NCI-H2196 treated with DMSO at 0.1 percent for 48 hours (cell line): Measurements from ENCODE around the gene IGF1R.

ENCODE experiments used
- DNase-seq: peaks from one replicate; lab custom pipeline; 2025; ENCODE audit not compliant: unreplicated experiment; lab: John Stamatoyannopoulos, UW

The IGF1R gene

GRCh38 chr15:98855067-98855814 lies 206.9 kb downstream of the IGF1R start:
- DNase-seq: no peak

GRCh38 chr15:98855815-98856531 lies 207.6 kb downstream of the IGF1R start:
- DNase-seq: no peak

GRCh38 chr15:98856532-98856907 lies 208.2 kb downstream of the IGF1R start:
- DNase-seq: no peak

- no peak for DNase-seq
These were observed 210.3 kb downstream of the IGF1R start for GRCh38 chr15:98858610-98859023.

GRCh38 chr15:98859149-98859548 lies 210.8 kb downstream of the IGF1R start:
- no peak for DNase-seq

- no peak for DNase-seq
These were observed 212.1 kb downstream of the IGF1R start for GRCh38 chr15:98860281-98861041.

GRCh38 chr15:98861188-98861587 lies 212.8 kb downstream of the IGF1R start:
- DNase-seq: no peak

GRCh38 chr15:98863983-98864382 lies 215.6 kb downstream of the IGF1R start:
- no peak for DNase-seq

- no peak for DNase-seq
These were observed 217.3 kb downstream of the IGF1R start for GRCh38 chr15:98865397-98866339.

- no peak for DNase-seq
These were observed 218.2 kb downstream of the IGF1R start for GRCh38 chr15:98866511-98866910.

GRCh38 chr15:98868564-98868963 lies 220.2 kb downstream of the IGF1R start:
- DNase-seq: no peak

GRCh38 chr15:98870788-98871187 lies 222.4 kb downstream of the IGF1R start:
- no peak for DNase-seq

GRCh38 chr15:98872774-98873173 lies 224.4 kb downstream of the IGF1R start:
- DNase-seq: no peak

GRCh38 chr15:98873441-98874218 lies 225.3 kb downstream of the IGF1R start:
- DNase-seq: no peak

- no peak for DNase-seq
These were observed 226.0 kb downstream of the IGF1R start for GRCh38 chr15:98874370-98874769.

GRCh38 chr15:98874773-98875172 lies 226.4 kb downstream of the IGF1R start:
- DNase-seq: no peak

- DNase-seq: no peak
These were observed 227.0 kb downstream of the IGF1R start for GRCh38 chr15:98875309-98875708.

GRCh38 chr15:98876451-98877369 lies 228.4 kb downstream of the IGF1R start:
- no peak for DNase-seq

GRCh38 chr15:98878172-98878571 lies 229.8 kb downstream of the IGF1R start:
- no peak for DNase-seq
